HEK293 (cell line): ENCODE measurements around the gene SLC1A3.
A peak's percentile ranks its signal among the peaks of the same experiment; 100 is the strongest.

Experiments
- CTCF ChIA-PET: fragments of 350-600 bp; formaldehyde crosslinking; extraction: SDS; loops from one replicate; lab custom pipeline; 2021; ENCODE audit warnings: antibody characterized with exemption; lab: Yijun Ruan, JAX
- POLR2A ChIA-PET: fragments of 300-600 bp; formaldehyde crosslinking; extraction: SDS; loops from one replicate; lab custom pipeline; 2020; ENCODE audit warnings: antibody characterized with exemption, inconsistent platforms; lab: Yijun Ruan, JAX
- H3K27ac ChIP-seq: fragments of 200-500 bp; sonication (Bioruptor generic); 2 replicates; pipeline ENCODE4 v1.5.1; 2014; ENCODE audit warnings: low read depth, low read length, control low read depth, inconsistent platforms; ENCODE audit errors: extremely low read depth
- H3K36me3 ChIP-seq, 2 experiments: fragments of 200-500 bp in 1 of 2; sonication (Bioruptor generic) in 1 of 2; 1 replicate in 1 of 2; 2 replicates in 1 of 2; pipeline ENCODE4 v1.5.1; 2014 to 2017; ENCODE audit warnings: inconsistent platforms in 2 of 2, low read length in 2 of 2; ENCODE audit not compliant: control insufficient read depth in 2 of 2, insufficient read depth in 1 of 2
- H3K4me1 ChIP-seq: fragments of 200-500 bp; sonication (Bioruptor generic); 2 replicates; pipeline ENCODE4 v1.5.1; 2014; ENCODE audit warnings: mild to moderate bottlenecking, low read length, inconsistent platforms; ENCODE audit not compliant: control insufficient read depth, insufficient read depth
- H3K4me3 ChIP-seq: 2 replicates; pipeline ENCODE4 v1.5.1; 2011; ENCODE audit warnings: low read depth, mild to moderate bottlenecking, control low read depth, low read length, moderate library complexity
- H3K9me3 ChIP-seq: fragments of 200-500 bp; sonication (Bioruptor generic); 2 replicates; pipeline ENCODE4 v1.5.1; 2014; ENCODE audit warnings: low read depth, low read length, inconsistent platforms; ENCODE audit not compliant: control insufficient read depth, insufficient read depth
- BCL11A ChIP-seq: fragments of 450-650 bp; formaldehyde crosslinking; IDR thresholded peaks from 2 replicates; pipeline ENCODE4 v1.5.1; 2016; ENCODE audit warnings: low read depth, missing biosample characterization, missing genetic modification characterization
- GLI4 ChIP-seq: fragments of 450-650 bp; formaldehyde crosslinking; IDR thresholded peaks from 2 replicates; pipeline ENCODE4 v1.5.1; 2016; ENCODE audit warnings: missing biosample characterization, missing genetic modification characterization
- GLIS2 ChIP-seq: fragments of 450-650 bp; formaldehyde crosslinking; IDR thresholded peaks from 2 replicates; pipeline ENCODE4 v1.5.1; 2016; ENCODE audit warnings: missing biosample characterization, missing genetic modification characterization
- KLF1 ChIP-seq: fragments of 450-650 bp; formaldehyde crosslinking; IDR thresholded peaks from 2 replicates; pipeline ENCODE4 v1.5.1; 2016; ENCODE audit warnings: missing biosample characterization, missing genetic modification characterization
- KLF8 ChIP-seq: fragments of 450-650 bp; formaldehyde crosslinking; IDR thresholded peaks from 2 replicates; pipeline ENCODE4 v1.5.1; 2016; ENCODE audit warnings: missing biosample characterization, missing genetic modification characterization
- MEIS1 ChIP-seq: sonication (generic); formaldehyde crosslinking; IDR thresholded peaks from 2 replicates; pipeline ENCODE4 v1.8.1; 2022; ENCODE audit warnings: missing genetic modification reagents, mild to moderate bottlenecking, borderline replicate concordance
- PRDM1 ChIP-seq: fragments of 450-650 bp; formaldehyde crosslinking; IDR thresholded peaks from 2 replicates; pipeline ENCODE4; 2016; ENCODE audit warnings: missing biosample characterization, missing genetic modification characterization
- TCF7L2 ChIP-seq: IDR thresholded peaks from 2 replicates; pipeline ENCODE4 v1.6.1; 2011; ENCODE audit warnings: low read depth, mild to moderate bottlenecking, inconsistent platforms, low read length, moderate library complexity, borderline replicate concordance
- ZFP69B ChIP-seq: fragments of 450-650 bp; formaldehyde crosslinking; IDR thresholded peaks from 2 replicates; pipeline ENCODE4 v1.5.1; 2016; ENCODE audit warnings: missing biosample characterization, missing genetic modification characterization
- ZNF10 ChIP-seq: fragments of 450-650 bp; formaldehyde crosslinking; IDR thresholded peaks from 2 replicates; pipeline ENCODE4 v1.5.1; 2017; ENCODE audit warnings: missing biosample characterization, missing genetic modification characterization
- ZNF169 ChIP-seq: fragments of 450-650 bp; formaldehyde crosslinking; IDR thresholded peaks from 2 replicates; pipeline ENCODE4 v1.5.1; 2016; ENCODE audit warnings: missing biosample characterization, missing genetic modification characterization
- ZNF174 ChIP-seq: fragments of 450-650 bp; formaldehyde crosslinking; IDR thresholded peaks from 2 replicates; pipeline ENCODE4 v1.5.0; 2017; ENCODE audit warnings: missing biosample characterization, mild to moderate bottlenecking, missing genetic modification characterization
- ZNF266 ChIP-seq: fragments of 450-650 bp; formaldehyde crosslinking; IDR thresholded peaks from 2 replicates; pipeline ENCODE4 v1.5.1; 2016; ENCODE audit warnings: missing biosample characterization, missing genetic modification characterization, low read depth
- ZNF48 ChIP-seq: fragments of 450-650 bp; formaldehyde crosslinking; IDR thresholded peaks from 2 replicates; pipeline ENCODE4 v1.5.1; 2016; ENCODE audit warnings: missing biosample characterization, missing genetic modification characterization
- ZNF510 ChIP-seq: fragments of 450-650 bp; formaldehyde crosslinking; IDR thresholded peaks from 2 replicates; pipeline ENCODE4 v1.5.1; 2018; ENCODE audit warnings: mild to moderate bottlenecking, missing genetic modification characterization, missing biosample characterization; ENCODE audit not compliant: insufficient replicate concordance
- ZNF530 ChIP-seq: fragments of 450-650 bp; formaldehyde crosslinking; IDR thresholded peaks from 2 replicates; pipeline ENCODE4 v1.5.1; 2016; ENCODE audit warnings: low read depth, missing biosample characterization, missing genetic modification characterization
- ZNF549 ChIP-seq: fragments of 450-650 bp; IDR thresholded peaks from 2 replicates; pipeline ENCODE4 v1.5.1; 2018; ENCODE audit warnings: missing biosample characterization, missing genetic modification characterization, mild to moderate bottlenecking, inconsistent platforms, moderate library complexity
- ZNF571 ChIP-seq: fragments of 450-650 bp; formaldehyde crosslinking; IDR thresholded peaks from 2 replicates; pipeline ENCODE4 v1.5.0; 2017; ENCODE audit warnings: missing biosample characterization, missing genetic modification characterization
- ZNF626 ChIP-seq: fragments of 450-650 bp; sonication (Bioruptor Pico); formaldehyde crosslinking; IDR thresholded peaks from 2 replicates; pipeline ENCODE4 v1.5.1; 2018; ENCODE audit warnings: missing biosample characterization, missing genetic modification characterization, inconsistent platforms
- ZNF654 ChIP-seq: fragments of 450-650 bp; formaldehyde crosslinking; IDR thresholded peaks from 2 replicates; pipeline ENCODE4 v1.5.1; 2016; ENCODE audit warnings: low read depth, missing biosample characterization, missing genetic modification characterization
- ZNF660 ChIP-seq: fragments of 450-650 bp; IDR thresholded peaks from 2 replicates; pipeline ENCODE4 v1.5.1; 2018; ENCODE audit warnings: missing biosample characterization, mild to moderate bottlenecking, missing genetic modification characterization
- ZNF664 ChIP-seq: fragments of 450-650 bp; formaldehyde crosslinking; IDR thresholded peaks from 2 replicates; pipeline ENCODE4 v1.5.1; 2016; ENCODE audit warnings: missing biosample characterization, missing genetic modification characterization
- ZNF704 ChIP-seq: fragments of 450-650 bp; formaldehyde crosslinking; IDR thresholded peaks from 2 replicates; pipeline ENCODE4 v1.5.1; 2016; ENCODE audit warnings: missing biosample characterization, missing genetic modification characterization
- ZNF791 ChIP-seq: fragments of 450-650 bp; formaldehyde crosslinking; IDR thresholded peaks from 2 replicates; pipeline ENCODE4 v1.5.1; 2016; ENCODE audit warnings: missing biosample characterization, missing genetic modification characterization
- ZNF792 ChIP-seq: fragments of 450-650 bp; formaldehyde crosslinking; IDR thresholded peaks from 2 replicates; pipeline ENCODE4 v1.5.1; 2016; ENCODE audit warnings: missing biosample characterization, missing genetic modification characterization
- TF ChIP-seq, protein P1 (sequence below): fragments of 450-650 bp; formaldehyde crosslinking; IDR thresholded peaks from 2 replicates; pipeline ENCODE4 v1.5.1; 2017; ENCODE audit warnings: missing biosample characterization, missing genetic modification characterization
- TF ChIP-seq, protein P2 (sequence below): fragments of 450-650 bp; formaldehyde crosslinking; IDR thresholded peaks from 2 replicates; pipeline ENCODE4 v1.5.1; 2016; ENCODE audit warnings: missing biosample characterization, missing genetic modification characterization

Gene SLC1A3

GRCh38 chr5:36664766-36665165 is 58.4 kb downstream of the SLC1A3 start:
- Histone ChIP-seq H3K4me3 (no peak overlapping the region), H3K36me3 (no peaks in the 10 kb centered on the region; a peak in 1 of 3 replicates), H3K9me3 (no peaks in the 10 kb centered on the region), H3K27ac (no peak overlapping the region), H3K4me1 (peaks cover 14% of the 10 kb centered on the region)
- POLR2A ChIA-PET = interaction anchor here (0.6 to 0.9 kb wide), 2 partner anchors 35 to 598 kb away, joined by 3 read pairs; partner anchors contain the start of gene UGT3A2
- CTCF ChIA-PET = interaction anchor here (0.7 to 1.6 kb wide), 3 partner anchors 8 to 611 kb away, joined by 3 to 5 read pairs (median 5); no protein-coding TSS in a partner anchor
- no peak for TF ChIP-seq ZFP69B (tag by site-specific recombination)

GRCh38 chr5:36665628-36666027 is 59.2 kb downstream of the SLC1A3 start:
- no peak overlapping the region for H3K27ac ChIP-seq
- POLR2A ChIA-PET = interaction anchor here (0.9 kb wide), 1 partner anchor 599 kb away, joined by 3 read pairs; the partner anchor contains the start of gene UGT3A2
- no peaks in the 10 kb centered on the region for H3K9me3 ChIP-seq
- no peak overlapping the region for H3K4me3 ChIP-seq
- TF ChIP-seq ZNF654 (no peak), PRDM1 (tag by site-specific recombination) (no peak), ZNF169 (tag by site-specific recombination) (no peak), MEIS1 (no peak)
- H3K36me3 ChIP-seq = no peaks in the 10 kb centered on the region; a peak in 1 of 3 replicates
- H3K4me1 ChIP-seq = peaks cover 14% of the 10 kb centered on the region
- CTCF ChIA-PET = interaction anchor here (1.3 to 1.6 kb wide), 2 partner anchors 9 to 22 kb away, joined by 5 read pairs; no protein-coding TSS in a partner anchor

DNA sequence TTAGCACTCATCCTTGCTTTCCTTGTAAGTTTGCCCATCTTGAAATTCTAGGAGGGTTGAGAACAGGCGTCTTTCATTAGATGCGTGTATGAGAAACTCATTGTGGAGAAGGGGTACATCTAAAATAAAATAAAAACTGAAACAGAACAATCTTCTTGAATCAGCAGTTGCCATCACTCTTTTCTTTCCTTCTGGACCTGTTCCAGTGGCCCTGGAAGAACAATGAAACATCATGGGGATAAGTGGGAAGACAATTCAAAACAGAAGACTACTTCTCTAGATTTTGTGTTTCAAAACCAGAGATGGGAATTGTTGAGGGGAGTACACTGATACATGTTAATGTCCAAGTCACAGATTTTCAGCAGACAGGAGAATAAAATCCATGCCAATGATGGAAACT is 59.9 kb downstream of the SLC1A3 start:
- H3K9me3 ChIP-seq = no peaks in the 10 kb centered on the region
- no peak for TF ChIP-seq ZNF510 (tag by site-specific recombination)
- TF ChIP-seq ZNF48 (tag by site-specific recombination) = no peak
- no peak for TF ChIP-seq ZNF549 (tag by site-specific recombination)
- TF ChIP-seq KLF8 (tag by site-specific recombination) = no peak
- TF ChIP-seq ZNF530 (tag by site-specific recombination) = no peak
- no peak for TF ChIP-seq GLI4 (tag by site-specific recombination)
- TF ChIP-seq BCL11A (tag by site-specific recombination) = no peak
- TF ChIP-seq ZNF266 (tag by site-specific recombination) = no peak
- no peak for TF ChIP-seq ZNF571 (tag by site-specific recombination)
- no peak for TF ChIP-seq TCF7L2
- no peak for TF ChIP-seq GLIS2 (tag by site-specific recombination)
- no peak for TF ChIP-seq ZNF654
- TF ChIP-seq KLF1 (tag by site-specific recombination) = no peak
- ChIA-PET CTCF (interaction anchor here (1.3 kb wide), 1 partner anchor 10 kb away, joined by 5 read pairs; no protein-coding TSS in a partner anchor), POLR2A (no interaction called here)
- no peak overlapping the region for H3K4me3 ChIP-seq
- H3K27ac ChIP-seq = no peak overlapping the region
- peaks cover 14% of the 10 kb centered on the region for H3K4me1 ChIP-seq
- no peaks in the 10 kb centered on the region for H3K36me3 ChIP-seq

GRCh38 chr5:36666986-36667385 is 60.6 kb downstream of the SLC1A3 start:
- CTCF ChIA-PET = interaction anchor here (0.6 to 0.7 kb wide), 3 partner anchors 20 to 72 kb away, joined by 3 to 6 read pairs (median 4); no protein-coding TSS in a partner anchor
- POLR2A ChIA-PET = no interaction called here
- H3K27ac ChIP-seq = no peak overlapping the region
- TF ChIP-seq ZNF704 (tag by site-specific recombination) = no peak
- TF ChIP-seq, protein P1, sequence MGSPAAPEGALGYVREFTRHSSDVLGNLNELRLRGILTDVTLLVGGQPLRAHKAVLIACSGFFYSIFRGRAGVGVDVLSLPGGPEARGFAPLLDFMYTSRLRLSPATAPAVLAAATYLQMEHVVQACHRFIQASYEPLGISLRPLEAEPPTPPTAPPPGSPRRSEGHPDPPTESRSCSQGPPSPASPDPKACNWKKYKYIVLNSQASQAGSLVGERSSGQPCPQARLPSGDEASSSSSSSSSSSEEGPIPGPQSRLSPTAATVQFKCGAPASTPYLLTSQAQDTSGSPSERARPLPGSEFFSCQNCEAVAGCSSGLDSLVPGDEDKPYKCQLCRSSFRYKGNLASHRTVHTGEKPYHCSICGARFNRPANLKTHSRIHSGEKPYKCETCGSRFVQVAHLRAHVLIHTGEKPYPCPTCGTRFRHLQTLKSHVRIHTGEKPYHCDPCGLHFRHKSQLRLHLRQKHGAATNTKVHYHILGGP = peak; percentile 90
- no peak for TF ChIP-seq ZNF792
- peak; percentile 82 for TF ChIP-seq ZNF660 (tag by site-specific recombination)
- no peak for TF ChIP-seq KLF8 (tag by site-specific recombination)
- TF ChIP-seq ZNF10 (tag by site-specific recombination) = no peak
- no peak for TF ChIP-seq ZNF626 (tag by site-specific recombination)
- TF ChIP-seq, protein P2, sequence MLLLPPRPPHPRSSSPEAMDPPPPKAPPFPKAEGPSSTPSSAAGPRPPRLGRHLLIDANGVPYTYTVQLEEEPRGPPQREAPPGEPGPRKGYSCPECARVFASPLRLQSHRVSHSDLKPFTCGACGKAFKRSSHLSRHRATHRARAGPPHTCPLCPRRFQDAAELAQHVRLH = no peak
- no peak for TF ChIP-seq ZNF664
- TF ChIP-seq ZNF266 (tag by site-specific recombination) = no peak
- no peak for TF ChIP-seq ZNF174
- no peak for TF ChIP-seq ZNF791 (tag by site-specific recombination)

More at GRCh38 chr5:36666986-36667385, 60.6 kb downstream of the SLC1A3 start:
- H3K4me1 ChIP-seq = peaks cover 14% of the 10 kb centered on the region
- H3K36me3 ChIP-seq = peaks cover 0 to 4% of the 10 kb centered on the region in 2 experiments; a peak in 1 of 3 replicates
- no peaks in the 10 kb centered on the region for H3K9me3 ChIP-seq
- H3K4me3 ChIP-seq = no peak overlapping the region
